Type B pancreatic cell (in vitro differentiated cells): Measurements from ENCODE around the gene TRPM3. TPM values are rescaled to one million over a fixed set of nuclear protein-coding genes. Genes with fewer than 3 reads are reported as not detected.
A peak's percentile ranks its signal among the peaks of the same experiment; 100 is the strongest.

Experiments
- DNase-seq: peaks from one replicate; pipeline ENCODE4 v3.0.0; 2021; ENCODE audit warnings: mixed read lengths; ENCODE audit not compliant: unreplicated experiment; ENCODE audit errors: extremely low spot score
- H3K27ac Mint-ChIP-seq: 2 replicates; pipeline ENCODE4 v1.8.0; 2021; ENCODE audit warnings: mild to moderate bottlenecking, mixed read lengths
- H3K27me3 Mint-ChIP-seq: 2 replicates; pipeline ENCODE4 v1.8.0; 2021; ENCODE audit warnings: mixed read lengths
- H3K36me3 Mint-ChIP-seq: 2 replicates; pipeline ENCODE4 v1.8.0; 2021; ENCODE audit warnings: mixed read lengths
- H3K4me1 Mint-ChIP-seq: one replicate; pipeline ENCODE4 v1.8.0; 2021; ENCODE audit warnings: mixed read lengths; ENCODE audit not compliant: unreplicated experiment
- H3K4me3 Mint-ChIP-seq: 2 replicates; pipeline ENCODE4 v1.8.0; 2021; ENCODE audit warnings: mild to moderate bottlenecking, mixed read lengths
- H3K9me3 Mint-ChIP-seq: 2 replicates; pipeline ENCODE4 v1.8.0; 2021; ENCODE audit warnings: mixed read lengths
- CTCF ChIP-seq: fragments of 200-600 bp; sonication (generic); conservative IDR thresholded peaks from 2 replicates; pipeline ENCODE4 v1.5.0; 2021; ENCODE audit warnings: antibody characterized with exemption, mild to moderate bottlenecking
- total RNA-seq: library from RNA; stranded (reverse); gene quantifications from 2 replicates; pipeline ENCODE4 v1.2.1, GENCODE V29; 2021; ENCODE audit warnings: low replicate concordance

Gene TRPM3
- total RNA-seq, 1 donor from 2014 or later: 17.0 TPM

GRCh38 chr9:71004196-71004595 lies 117.2 kb downstream of the TRPM3 start:
- Mint-ChIP-seq H3K4me1 (no peaks in the 10 kb centered on the region), H3K27ac (no peak overlapping the region), H3K27me3 (no peaks in the 10 kb centered on the region), H3K36me3 (no peaks in the 10 kb centered on the region), H3K4me3 (no peak overlapping the region), H3K9me3 (no peaks in the 10 kb centered on the region)
- no peak for DNase-seq
- TF ChIP-seq CTCF: no peak

GRCh38 chr9:71003346-71003745 lies 118.1 kb downstream of the TRPM3 start:
- TF ChIP-seq CTCF: no peak
- H3K36me3 Mint-ChIP-seq: no peaks in the 10 kb centered on the region
- H3K27ac Mint-ChIP-seq: no peak overlapping the region
- H3K9me3 Mint-ChIP-seq: no peaks in the 10 kb centered on the region
- no peaks in the 10 kb centered on the region for H3K4me1 Mint-ChIP-seq
- no peaks in the 10 kb centered on the region for H3K27me3 Mint-ChIP-seq
- H3K4me3 Mint-ChIP-seq: no peak overlapping the region
- DNase-seq: no peak

GRCh38 chr9:71001780-71002386 lies 119.5 kb downstream of the TRPM3 start:
- H3K4me3 Mint-ChIP-seq: no peak overlapping the region
- no peaks in the 10 kb centered on the region for H3K36me3 Mint-ChIP-seq
- DNase-seq: no peak
- no peaks in the 10 kb centered on the region for H3K9me3 Mint-ChIP-seq
- no peaks in the 10 kb centered on the region for H3K27me3 Mint-ChIP-seq
- TF ChIP-seq CTCF: peak; percentile 68
- H3K27ac Mint-ChIP-seq: no peak overlapping the region
- no peaks in the 10 kb centered on the region for H3K4me1 Mint-ChIP-seq

GRCh38 chr9:70998962-70999361 lies 122.5 kb downstream of the TRPM3 start:
- H3K27ac Mint-ChIP-seq: no peak overlapping the region
- TF ChIP-seq CTCF: no peak
- H3K4me1 Mint-ChIP-seq: peaks cover 4% of the 10 kb centered on the region

GRCh38 chr9:70995511-70995910 lies 125.9 kb downstream of the TRPM3 start:
- H3K4me3 Mint-ChIP-seq: no peak overlapping the region
- TF ChIP-seq CTCF: no peak
- H3K36me3 Mint-ChIP-seq: no peaks in the 10 kb centered on the region
- H3K9me3 Mint-ChIP-seq: peaks cover 5% of the 10 kb centered on the region
- no peak overlapping the region for H3K27ac Mint-ChIP-seq
- H3K4me1 Mint-ChIP-seq: peaks cover 4% of the 10 kb centered on the region
- no peaks in the 10 kb centered on the region for H3K27me3 Mint-ChIP-seq
- no peak for DNase-seq

More at GRCh38 chr9:70998962-70999361, 122.5 kb downstream of the TRPM3 start:
- Mint-ChIP-seq H3K9me3 (no peaks in the 10 kb centered on the region), H3K4me3 (no peak overlapping the region), H3K36me3 (no peaks in the 10 kb centered on the region), H3K27me3 (no peaks in the 10 kb centered on the region)
- DNase-seq: no peak

GRCh38 chr9:70994582-70994981 lies 126.8 kb downstream of the TRPM3 start:
- Mint-ChIP-seq H3K36me3 (no peaks in the 10 kb centered on the region), H3K4me1 (peaks cover 8% of the 10 kb centered on the region), H3K27ac (no peak overlapping the region), H3K27me3 (no peaks in the 10 kb centered on the region), H3K9me3 (peaks cover 5% of the 10 kb centered on the region), H3K4me3 (no peak overlapping the region)
- no peak for TF ChIP-seq CTCF
- no peak for DNase-seq
